HFF-Myc (cell line): Measurements from ENCODE around the gene ZNF280A.

Experiments used
- DNase-seq: peaks from one replicate; pipeline ENCODE4 v3.0.0-alpha.2; 2011; ENCODE audit warnings: low read depth; ENCODE audit errors: extremely low read depth
- H3K4me3 ChIP-seq: replicated peaks from 2 replicates; pipeline ENCODE4 v1.5.1; 2011; ENCODE audit warnings: low read depth, mild to moderate bottlenecking, control low read depth, low read length
- TF ChIP-seq, protein P1 (sequence below): IDR thresholded peaks from 2 replicates; pipeline ENCODE4 v1.5.1; 2012; ENCODE audit warnings: mild to moderate bottlenecking, low read depth, low read length, control low read depth; ENCODE audit errors: missing control alignments

ZNF280A gene

DNA sequence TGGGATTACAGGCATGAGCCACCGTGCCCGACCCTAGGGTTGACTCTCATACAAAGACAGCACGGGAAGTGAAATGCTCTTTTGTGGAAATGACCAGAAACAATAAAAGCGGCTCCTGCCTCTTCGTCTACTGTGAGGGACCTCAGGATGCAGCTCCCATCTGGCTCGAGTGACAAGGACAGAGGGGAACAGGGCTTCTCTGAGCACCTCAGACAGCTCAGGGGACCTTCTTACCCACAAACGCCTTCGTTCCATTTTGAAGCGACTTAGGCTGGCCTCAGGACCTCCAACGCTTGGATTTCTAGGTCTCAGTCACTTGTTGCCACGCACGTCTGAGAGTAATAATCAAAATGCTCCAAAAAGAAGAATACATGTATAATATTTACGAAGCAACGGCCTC, 36.5 kb upstream of the ZNF280A start:
- no peak for DNase-seq
- no peak overlapping the region for H3K4me3 ChIP-seq
- TF ChIP-seq, protein P1, sequence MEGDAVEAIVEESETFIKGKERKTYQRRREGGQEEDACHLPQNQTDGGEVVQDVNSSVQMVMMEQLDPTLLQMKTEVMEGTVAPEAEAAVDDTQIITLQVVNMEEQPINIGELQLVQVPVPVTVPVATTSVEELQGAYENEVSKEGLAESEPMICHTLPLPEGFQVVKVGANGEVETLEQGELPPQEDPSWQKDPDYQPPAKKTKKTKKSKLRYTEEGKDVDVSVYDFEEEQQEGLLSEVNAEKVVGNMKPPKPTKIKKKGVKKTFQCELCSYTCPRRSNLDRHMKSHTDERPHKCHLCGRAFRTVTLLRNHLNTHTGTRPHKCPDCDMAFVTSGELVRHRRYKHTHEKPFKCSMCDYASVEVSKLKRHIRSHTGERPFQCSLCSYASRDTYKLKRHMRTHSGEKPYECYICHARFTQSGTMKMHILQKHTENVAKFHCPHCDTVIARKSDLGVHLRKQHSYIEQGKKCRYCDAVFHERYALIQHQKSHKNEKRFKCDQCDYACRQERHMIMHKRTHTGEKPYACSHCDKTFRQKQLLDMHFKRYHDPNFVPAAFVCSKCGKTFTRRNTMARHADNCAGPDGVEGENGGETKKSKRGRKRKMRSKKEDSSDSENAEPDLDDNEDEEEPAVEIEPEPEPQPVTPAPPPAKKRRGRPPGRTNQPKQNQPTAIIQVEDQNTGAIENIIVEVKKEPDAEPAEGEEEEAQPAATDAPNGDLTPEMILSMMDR = no peak

DNA sequence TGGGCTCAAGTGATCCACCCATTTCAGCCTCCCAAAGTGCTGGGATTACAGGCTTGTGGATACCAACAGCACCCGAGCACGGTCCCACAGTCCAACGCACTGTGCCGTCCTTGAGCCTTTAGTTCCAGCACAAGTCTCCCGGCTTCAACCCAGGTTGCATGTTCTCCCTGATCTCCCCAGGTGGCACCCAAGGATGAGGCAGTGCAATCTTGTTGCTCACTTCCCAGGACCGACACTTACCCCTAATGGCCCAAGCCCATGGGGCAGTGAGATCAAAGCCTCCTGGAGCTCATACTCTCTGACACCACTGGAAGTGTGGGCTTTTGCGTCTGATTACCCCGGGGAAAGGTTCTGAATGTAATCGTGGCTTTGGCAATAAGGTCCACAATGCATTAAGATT, 35.5 kb upstream of the ZNF280A start:
- no peak for DNase-seq
- H3K4me3 ChIP-seq = no peak overlapping the region
- TF ChIP-seq, protein P1 = no peak

DNA sequence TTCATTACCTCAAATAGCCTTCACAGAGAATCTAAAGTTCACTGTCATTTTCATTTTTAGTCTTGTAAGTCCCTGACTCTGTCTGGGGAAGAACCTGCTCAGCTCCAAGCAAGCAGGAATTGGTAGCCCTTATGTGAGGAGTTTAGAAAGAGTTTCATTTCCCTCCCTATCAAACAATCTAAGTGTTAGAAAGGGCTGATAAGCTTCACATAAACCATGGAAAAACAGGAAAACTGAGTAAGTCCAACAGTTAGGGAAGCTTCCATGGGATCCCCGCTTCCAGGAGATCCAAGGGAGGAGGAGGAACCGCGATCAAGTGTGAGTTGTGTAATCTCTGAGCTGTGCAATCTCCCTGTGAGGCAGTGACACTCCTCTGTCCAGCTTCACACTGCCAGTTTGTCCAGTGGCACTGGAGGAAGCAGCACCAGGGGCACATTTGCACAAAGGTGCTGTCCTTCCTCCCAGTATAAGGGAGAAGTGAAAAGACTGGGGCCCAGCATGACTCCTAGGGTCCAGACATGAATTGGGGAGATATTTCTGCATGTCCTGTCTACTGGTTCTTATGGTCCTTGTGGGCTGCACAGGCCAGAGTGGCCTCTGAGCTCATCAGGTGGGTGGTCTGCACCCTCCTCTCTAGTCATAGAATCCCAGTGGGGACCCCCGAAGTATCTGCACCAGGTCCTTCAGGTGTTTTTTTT, 34.7 kb upstream of the ZNF280A start:
- no peak for DNase-seq
- TF ChIP-seq, protein P1 = no peak

DNA sequence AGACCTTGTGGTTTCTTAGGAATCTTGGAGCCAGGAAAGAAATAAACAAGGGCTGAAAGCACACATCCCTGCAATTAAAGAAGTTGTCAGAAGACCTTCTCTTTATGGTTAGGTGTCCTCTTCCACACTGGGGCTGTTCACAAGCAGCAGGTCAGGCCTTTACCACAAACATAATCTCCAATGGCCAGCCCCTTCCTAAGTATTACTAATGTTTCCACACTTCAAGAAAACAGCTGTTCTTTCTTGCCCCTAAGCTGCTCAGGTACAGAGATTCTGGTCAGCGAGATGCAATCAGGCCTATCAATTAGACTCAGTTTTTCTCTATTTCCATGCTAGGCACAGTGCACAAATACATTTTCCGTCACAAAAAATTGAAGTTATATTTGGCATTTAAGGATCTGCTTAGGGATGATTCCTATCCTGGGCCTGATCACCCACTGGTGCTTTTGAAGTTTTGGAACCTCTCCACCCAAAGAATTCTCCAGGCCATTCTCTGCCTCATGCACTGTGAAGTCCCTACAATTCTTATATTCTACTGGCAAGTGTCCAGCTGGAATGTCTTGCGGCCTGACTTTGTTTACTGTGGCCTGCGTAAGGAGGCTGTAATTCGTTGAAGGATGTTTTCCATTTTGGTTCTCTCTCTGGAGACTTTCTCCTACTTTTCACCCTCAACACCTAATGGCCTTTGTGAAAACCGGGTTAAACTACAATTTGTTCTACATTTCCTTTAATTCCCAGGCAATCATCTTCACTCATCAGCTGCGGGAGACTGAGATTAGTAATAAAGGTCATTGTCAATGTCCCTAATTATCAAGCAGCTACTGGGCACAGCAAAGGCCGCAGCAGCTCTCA, 33.9 kb upstream of the ZNF280A start:
- TF ChIP-seq, protein P1 = no peak

More for the DNA sequence above, 34.7 kb upstream of the ZNF280A start:
- no peak overlapping the region for H3K4me3 ChIP-seq

DNA sequence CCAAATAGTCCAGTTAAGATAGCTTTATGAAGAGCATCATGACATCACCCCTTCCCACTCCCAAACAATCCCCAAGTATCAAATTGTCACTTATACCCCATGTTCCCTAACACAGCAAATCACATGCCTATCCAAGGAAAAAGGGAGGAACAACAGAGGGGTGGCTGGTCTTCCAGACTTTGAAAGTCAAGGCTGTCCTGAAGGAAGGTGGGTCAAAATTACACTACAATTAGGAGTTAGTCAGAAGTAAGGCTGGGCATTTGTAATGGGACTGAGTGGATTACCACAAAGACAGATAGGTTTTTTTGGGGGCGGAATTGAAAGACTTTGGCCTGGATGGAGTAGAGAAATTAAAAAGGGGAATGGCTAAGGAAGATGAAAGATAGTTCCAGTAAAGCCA, 33.1 kb upstream of the ZNF280A start:
- H3K4me3 ChIP-seq = no peak overlapping the region
- DNase-seq = no peak
- TF ChIP-seq, protein P1 = no peak

More for the DNA sequence above, 33.9 kb upstream of the ZNF280A start:
- no peak overlapping the region for H3K4me3 ChIP-seq
- no peak for DNase-seq

DNA sequence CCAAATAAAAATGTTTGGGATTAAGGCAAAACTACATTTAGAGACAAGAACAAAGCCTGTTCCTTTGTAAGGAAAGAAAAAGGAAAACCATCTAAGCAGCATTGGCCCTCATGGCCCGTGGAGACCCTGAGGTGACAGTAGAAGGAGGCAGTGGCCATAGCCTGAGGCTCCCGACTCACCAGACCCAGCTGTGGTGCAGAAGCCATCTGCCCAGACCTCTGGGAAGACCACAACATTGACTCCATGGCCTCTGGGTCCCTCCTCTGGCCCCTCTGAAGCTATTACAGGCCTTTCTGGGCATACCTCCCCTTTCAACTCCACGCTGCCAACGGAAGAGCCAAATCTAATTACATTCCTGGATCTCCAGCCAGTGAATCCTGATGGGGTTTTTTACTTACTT, 32.6 kb upstream of the ZNF280A start:
- TF ChIP-seq, protein P1 = no peak
- no peak for DNase-seq

More for the DNA sequence above, 32.6 kb upstream of the ZNF280A start:
- no peak overlapping the region for H3K4me3 ChIP-seq
